ENCODE results near the gene SRC.

The SRC gene

DNA sequence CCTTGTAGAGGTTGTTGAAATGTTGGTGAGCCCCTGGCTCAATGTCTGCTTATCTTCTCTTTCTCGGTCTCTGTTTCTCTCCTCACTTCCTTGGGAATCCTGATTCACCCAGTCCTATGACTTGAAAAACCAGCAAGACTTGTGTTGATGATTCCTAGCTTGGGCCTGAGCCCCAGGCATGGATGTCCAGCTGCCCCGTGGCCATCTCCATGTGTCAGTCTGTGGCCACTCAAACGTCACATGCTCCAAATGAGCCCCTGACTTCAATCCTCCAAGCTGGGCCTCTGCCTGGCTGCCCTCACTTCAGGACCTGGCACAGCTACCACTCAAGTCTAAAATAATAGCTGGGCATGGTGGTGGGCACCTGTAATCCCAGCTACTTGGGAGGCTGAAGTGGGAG, 81.0 kb downstream of the SRC start:
- DNase-seq (ENCODE audit: low read depth in 2 of 2) = no peak

DNA sequence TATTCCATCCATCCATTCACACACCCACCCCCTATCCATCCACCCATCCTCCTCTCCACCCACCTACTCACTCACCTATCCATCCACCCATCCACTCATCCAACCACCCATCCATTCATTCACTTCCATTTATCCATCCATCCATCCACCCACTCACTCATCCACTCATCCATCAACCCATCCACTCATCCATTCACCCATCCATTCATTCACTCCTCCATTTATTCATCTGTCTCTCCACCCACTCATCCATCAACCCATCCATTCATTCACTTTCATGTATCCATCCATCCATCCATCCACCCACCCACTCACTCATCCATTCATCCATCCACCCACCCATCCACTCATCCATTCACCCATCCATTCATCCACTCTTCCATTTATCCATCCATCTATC, 84.1 kb downstream of the SRC start:
- no peak for DNase-seq (ENCODE audit: low read depth in 2 of 2)

DNA sequence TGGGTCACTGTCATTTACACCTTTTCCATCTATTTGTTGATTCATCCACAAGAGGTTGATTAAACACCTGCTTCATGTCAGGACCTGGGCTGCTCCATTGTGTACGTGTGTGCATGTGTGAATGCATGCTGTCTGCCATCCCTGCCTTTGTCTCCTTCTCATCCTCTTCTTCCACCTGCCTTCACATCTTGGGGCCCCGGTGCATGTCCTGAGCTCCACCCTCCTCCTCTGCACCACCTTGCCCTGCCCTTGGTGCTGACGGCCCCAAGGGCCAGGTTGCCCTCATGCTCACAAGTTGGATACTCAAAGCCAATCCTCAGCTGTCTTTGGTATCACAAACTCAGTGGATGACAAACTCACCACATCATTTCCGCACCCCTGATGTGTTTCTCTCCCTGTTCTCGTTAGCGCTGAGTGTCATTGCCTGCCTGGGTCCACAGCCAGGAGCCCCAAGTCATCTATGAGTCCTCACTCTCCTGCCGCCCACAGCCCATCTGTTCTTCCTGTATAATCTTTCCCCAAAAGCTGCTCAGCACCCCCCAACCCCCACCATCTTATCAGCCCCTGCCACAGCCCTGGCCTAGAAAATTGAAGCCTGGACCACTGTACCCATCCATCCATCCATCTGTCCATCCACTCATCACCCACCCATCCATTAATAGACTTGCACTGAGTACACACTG, 85.0 kb downstream of the SRC start:
- no peak for DNase-seq (ENCODE audit: low read depth in 2 of 2)

DNA sequence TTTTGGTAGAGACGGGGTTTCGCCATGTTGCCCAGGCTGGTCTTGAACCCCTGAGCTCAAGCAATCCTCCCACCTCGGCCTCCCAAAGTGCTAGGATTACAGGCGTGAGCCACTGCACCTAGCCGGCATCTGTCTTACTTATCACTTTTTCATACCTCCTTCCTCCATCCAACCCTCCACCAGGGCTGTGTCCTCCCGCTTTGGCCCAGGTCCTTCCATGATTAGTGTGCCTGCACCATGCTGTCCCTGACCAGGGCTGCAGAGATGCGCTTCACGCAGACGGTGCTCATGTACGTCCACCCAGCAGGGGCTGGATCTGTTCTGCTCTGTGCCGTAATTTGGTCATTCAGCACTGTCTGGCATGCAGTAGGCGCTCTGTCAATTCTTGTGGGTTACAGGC, 85.8 kb downstream of the SRC start:
- DNase-seq (ENCODE audit: low read depth in 2 of 2) = no peak

DNA sequence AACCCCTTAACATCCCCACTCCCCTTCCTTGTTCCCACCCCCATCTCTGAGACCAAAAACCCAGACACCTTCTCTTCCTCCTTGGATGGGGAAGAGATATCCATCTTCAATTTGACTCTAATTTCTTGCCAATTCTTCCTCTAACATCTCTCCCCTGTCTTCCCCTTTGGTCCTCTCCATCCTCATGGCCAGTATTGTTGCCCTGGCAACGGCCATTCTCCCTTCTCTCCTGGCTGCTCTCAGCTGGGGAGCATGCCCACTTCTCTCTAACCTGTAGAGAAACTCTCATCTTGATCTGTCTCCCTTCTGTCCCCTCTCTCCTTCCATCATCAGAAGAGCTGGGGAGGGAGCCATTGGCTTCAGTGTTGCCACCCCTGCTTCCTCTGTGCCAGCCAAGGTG, 86.7 kb downstream of the SRC start:
- no peak for DNase-seq (ENCODE audit: low read depth in 2 of 2)

DNA sequence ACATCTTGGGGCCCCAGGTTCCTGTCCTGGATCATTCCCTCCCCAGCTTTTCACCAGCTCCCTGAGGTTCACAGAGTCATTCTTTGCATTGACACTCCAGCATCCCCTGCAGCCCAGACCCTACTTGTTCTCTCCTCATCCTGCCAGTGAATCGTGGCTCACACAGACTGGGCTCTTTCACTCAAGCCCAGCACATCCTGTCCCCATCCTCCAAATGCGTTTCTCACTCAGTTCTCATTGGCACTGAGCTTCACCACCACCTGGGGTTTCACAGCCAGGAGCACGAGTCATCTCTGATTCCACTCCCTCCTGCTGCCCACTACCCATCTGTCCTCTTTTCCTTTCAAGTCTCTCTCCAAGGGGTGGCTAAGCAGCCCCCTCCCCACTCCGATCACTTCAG, 89.7 kb downstream of the SRC start:
- DNase-seq (ENCODE audit: low read depth in 2 of 2) = no peak

DNA sequence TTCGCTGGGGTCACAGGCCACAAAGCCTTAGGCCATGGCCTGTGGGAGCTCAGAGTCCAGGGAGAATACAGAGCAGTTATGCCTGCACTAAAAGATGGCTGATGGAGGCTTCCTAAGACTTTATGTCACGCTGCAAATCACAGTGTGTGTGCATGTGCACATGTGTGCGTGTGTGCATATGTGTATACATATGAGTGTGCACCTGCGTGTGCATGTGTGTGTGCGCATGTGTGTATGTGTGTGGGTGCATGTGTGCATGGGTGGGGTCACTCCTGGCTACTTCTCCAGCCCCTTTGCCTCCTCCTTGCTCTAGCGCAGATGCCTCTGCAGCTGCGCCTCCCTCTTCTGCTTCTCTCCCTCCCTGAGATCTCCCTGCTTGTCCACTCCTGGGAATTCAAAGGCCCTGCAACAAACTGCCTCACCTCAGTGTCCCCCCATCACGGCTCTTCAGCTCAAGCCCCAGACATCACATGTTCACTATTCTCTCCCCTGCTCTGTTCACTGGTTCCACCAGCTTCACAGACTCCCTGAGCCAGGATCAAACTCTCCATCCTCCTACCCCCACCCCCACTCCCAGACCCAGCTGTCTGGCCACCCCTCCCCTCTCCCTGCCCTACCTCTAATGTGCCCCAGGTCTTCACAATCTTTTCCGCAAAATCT, 90.7 kb downstream of the SRC start:
- no peak for DNase-seq (ENCODE audit: low read depth in 2 of 2)

DNA sequence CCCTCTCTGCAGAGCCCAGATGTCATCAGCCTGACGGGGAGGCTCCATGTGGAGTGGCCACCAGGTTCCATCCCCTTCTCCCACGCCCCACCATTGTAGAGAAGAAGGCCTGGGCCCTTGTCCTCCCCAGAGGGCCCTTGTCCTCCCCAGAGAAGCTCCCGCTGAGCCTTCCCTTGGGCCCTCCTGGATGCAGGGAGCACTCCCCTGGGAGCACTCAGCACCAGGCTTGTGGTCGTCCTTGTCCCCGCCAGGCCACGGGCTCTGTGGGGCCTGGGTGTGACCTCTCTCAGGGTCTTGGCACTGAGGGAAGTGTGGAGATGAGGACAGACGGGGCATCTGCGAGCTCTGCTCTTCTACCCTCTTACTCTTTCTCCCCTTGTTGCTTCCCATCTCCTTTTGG, 91.7 kb downstream of the SRC start:
- no peak for DNase-seq (ENCODE audit: low read depth in 2 of 2)

DNA sequence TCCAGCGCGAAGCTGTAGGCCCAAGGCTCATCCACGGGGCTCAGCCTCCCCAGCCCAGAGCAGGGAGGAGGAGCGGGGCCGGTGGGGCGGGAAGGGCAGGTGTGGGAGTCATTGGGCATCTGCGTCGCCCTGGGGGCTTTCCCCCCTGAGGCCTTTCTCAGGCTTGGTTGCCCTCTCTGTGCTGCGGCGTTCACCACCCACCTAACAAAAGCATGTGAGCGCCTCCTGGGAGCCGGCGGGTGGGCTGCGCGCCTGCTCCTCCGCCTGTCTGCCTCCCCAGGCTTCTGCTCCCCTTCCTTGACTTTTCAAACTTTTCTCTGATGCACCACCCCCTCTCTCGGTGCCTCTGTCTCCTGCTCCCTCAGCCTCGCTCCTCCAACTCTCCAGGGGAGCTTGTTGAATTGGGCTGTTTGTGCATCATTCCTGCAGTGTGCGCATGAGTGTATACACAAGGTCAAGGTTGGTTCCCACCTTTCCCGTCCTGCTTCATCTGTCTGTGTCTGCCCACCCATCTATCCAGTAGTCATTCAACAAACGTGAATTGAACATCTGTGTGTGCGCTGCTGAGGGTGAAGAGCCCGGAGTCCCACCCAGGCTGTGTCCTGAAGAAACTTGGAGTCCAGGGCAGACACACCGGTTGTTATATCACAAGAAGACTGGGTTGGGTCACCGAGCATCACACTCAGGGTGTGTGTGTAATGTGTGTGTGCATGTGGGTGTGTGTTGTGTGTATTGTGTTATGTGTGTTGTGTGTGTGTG, 92.7 kb downstream of the SRC start:
- DNase-seq (ENCODE audit: low read depth in 2 of 2) = no peak

DNA sequence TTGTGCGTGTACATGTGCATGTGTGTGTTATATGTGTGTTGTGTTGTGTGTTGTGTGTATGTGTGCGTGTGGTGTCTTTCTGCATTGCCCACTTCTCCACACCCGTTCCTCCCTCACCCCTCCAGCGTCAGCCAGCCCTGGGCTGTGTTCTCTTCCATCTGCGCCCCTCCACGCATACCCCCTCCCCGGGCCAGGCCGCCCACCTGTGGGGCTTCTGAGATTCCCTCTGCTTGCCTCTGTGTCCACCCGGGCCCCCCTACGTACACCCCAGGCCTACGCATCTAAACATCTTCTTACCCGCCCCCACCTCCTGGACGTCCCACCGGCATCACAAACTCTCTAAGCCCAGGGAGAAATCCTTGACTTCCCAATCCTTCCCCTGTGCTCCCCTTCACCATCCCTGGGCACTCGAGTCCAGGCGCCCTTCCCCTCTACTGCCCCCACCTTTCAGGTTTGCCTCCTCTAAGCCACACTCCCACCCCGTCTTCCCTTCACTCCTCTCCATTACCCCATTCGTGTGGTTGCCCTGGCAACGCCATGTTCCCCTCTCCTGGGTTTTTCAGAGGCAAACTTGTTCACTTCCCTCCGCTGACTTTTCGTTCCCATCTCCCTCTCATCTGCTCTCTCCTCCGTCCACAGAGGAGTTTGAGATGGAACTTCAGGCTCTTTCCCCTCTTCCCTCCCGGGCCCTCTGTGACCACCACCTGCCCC, 93.4 kb downstream of the SRC start:
- no peak for DNase-seq (ENCODE audit: low read depth in 2 of 2)

DNA sequence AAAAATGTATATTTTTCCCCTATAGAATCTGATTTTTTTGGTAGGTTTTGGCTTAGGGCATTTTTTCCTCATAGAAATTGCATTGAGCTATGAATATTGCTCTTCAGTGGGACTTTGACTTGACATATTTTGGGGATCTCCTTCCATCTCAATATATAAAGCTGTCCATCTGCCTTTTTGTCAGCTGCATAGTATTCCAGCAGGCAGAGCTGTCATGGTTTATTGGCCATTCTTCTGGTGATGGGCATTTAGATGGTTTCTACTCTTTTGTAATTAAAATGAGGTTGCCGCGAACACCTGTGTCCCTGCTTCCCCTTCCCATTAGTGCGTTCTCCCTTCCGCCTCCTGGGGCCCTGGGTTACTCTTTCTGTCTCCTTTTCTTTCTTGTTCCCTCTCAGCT, 95.1 kb downstream of the SRC start:
- DNase-seq (ENCODE audit: low read depth in 2 of 2) = no peak

DNA sequence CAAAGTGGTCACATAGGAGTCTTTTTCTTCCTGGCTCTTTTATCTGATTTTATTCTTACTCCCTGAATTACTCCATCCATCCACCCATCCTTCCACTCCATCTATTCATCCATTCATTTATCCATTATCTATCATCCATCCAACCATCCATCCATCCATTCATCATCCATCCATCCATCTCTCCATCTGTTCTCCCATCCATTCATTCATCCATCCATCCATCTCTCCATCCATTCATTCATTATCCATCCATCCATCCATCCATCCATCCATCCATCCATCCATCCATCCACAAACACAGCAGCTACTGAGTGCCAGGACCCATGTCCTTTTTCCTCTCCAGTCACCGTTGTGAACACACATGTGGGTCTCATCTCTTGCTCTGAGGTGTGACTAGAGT, 96.6 kb downstream of the SRC start:
- DNase-seq (ENCODE audit: low read depth in 2 of 2) = no peak

DNA sequence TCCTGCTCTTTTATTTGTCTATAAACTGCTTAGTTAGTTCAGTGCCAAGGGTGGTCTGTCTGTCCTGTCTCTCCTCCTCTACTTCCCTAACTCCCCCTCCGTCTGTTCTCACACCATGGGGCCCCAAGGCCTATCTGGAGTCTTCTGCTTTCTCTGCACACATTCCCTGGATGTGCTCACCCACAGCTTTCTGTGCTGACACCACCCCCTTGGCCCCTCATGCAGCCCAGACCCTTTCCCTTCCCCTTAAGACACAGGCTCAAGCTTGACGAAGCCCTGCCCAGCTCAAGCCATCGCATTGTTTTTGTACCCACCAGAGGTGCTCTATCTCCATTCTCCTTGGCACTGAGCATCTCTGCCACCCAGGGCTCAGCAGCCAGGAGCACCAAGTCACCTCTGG, 97.0 kb downstream of the SRC start:
- DNase-seq (ENCODE audit: low read depth in 2 of 2) = no peak

DNA sequence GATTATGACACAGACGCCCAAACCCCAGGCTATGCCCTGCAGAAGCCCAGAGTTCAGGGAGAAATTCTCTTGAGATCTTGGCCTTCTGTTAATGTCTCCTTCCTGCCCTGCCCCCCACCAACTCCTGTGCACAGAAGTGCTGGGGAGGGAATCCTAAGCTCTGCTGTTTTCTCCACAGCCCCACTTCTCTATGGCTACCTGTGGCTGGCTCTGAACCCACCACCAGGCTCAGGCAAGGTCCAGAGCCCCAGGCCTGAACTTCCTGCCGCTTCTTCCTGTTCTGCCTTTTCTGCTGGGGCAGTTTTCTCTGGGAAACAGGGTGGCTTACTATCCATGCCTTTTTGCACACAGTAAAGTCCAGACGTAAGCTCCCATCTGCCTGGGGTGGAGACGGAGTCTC, 97.7 kb downstream of the SRC start:
- no peak for DNase-seq (ENCODE audit: low read depth in 2 of 2)

DNA sequence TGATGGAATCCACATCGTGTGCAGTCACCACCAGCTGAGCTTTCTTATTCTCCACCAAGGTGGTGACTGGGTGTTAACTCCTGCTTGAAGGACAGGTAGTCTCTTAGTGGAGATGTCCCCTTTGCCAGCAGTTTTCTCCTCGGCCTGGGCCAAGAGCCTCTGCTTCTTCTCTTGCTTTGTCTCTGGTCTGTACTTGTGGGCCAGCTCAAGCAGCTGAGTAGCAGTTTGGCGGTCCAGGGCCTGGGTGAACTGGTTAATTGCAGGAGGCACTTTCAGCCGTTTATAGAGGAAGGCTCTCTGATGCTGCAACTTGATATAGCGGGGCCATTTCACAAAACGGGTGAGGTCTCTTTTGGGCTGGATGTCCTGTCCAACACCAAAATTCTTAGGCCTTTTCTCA, 99.1 kb downstream of the SRC start:
- no peak for DNase-seq (ENCODE audit: low read depth in 2 of 2)

DNA sequence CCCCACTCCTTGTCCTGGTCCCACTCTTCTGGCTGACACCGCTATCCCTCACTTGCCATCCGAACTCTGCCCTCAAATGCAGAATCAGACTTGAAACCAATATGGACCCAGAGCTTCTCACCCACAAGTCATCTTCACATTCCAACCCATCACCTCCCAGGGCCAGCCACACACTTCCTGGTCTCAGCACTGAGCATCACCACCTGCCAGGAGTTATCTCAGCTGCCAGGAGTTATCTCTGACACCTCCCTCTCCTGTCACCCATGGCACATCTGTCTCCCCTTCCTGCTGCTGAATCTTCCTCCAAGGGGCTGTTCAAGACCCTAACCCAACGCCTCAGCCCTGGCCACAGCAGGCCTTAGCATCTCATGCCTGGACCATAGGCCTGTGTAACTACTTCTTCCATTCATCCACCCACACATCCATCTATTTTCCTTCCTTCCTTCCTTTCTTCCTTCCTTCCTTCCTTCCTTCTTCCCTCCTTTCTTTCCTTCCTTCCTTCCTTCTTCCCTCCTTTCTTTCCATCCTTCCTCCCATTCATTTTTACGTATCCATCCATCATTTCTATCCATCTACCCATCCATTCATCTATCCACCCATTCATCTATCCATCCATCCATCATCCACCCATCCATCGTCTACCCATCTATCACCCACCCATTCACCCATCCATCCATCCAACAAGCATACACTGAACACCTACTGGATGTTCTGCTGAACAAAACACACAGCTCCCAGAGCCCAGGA, 100.5 kb downstream of the SRC start:
- DNase-seq (ENCODE audit: low read depth in 2 of 2) = no peak

DNA sequence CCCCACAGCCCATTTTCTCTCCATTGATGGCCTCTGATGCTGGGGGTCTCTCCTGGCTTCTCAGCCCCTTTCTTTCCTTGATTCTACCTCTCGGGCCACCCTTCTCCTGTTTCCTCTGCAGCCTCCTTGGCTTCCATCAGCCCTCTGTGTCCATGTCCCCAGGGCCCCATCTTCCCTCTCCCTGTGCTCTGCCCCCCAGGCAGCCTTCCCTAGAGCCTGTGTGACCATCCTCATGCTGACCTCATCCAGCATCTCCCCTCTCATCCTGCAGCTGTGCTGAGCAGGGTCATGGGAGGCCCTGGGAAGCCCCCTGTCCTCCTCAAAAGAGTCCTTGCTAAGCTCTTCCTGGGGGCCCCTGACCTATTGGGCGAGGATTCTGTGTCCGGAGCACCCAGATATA, 101.7 kb downstream of the SRC start:
- DNase-seq (ENCODE audit: low read depth in 2 of 2) = no peak

DNA sequence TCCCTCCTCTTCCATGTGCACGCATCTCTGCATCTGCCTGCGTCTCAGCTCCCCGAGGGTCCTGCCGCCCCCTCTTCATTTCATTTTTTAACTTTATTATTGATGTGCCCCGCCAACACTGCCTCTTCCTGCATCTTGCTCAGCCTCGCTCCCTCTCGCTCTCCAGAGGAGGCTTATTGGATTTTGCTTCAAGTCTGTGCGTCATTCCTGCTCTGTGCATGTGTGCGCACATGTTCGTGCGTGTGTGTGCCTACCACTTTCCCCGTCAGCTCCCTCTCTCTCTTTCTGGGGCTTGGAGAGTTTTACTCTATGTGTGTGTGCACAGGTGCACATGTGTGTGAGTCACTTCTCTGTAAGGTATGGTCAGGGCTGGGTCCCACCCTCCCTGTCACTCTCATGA, 103.3 kb downstream of the SRC start:
- DNase-seq (ENCODE audit: low read depth in 2 of 2) = no peak

DNA sequence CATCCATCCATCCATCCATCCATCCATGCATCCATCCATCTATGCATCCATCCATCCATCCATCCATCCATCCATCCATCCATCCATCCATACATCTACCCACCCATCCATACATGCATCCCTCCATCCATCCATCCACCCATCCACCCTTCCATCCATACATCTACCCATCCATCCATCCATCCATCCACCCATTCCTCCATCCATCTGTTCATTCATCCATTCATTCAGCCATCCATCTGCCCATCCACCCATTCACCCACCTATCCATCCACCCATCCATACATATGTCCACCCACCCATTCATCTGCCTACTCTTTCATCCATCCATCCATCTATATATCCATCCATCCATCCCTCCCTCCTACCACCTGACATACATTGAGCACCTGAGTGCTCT, 104.4 kb downstream of the SRC start:
- DNase-seq (ENCODE audit: low read depth in 2 of 2) = no peak

DNA sequence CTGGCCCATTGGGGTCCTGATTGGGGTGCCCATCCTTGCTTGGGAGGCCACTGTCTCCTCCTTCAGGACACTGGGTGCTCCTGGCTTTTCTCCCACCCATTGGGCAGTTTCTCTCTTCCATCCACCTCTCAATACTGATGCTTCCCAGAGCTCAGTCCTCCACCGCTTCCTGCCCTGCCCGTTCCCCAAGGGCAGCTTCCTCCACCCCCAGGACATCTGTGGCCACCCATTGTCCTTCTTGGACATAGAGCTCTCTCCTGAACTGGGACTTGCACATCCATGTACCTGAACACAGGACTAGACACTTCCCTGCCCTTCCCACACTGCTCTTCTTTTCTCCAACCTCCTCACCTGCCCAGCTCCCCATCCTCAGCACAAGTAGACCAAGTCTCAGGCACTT, 105.7 kb downstream of the SRC start:
- DNase-seq (ENCODE audit: low read depth in 2 of 2) = no peak

DNA sequence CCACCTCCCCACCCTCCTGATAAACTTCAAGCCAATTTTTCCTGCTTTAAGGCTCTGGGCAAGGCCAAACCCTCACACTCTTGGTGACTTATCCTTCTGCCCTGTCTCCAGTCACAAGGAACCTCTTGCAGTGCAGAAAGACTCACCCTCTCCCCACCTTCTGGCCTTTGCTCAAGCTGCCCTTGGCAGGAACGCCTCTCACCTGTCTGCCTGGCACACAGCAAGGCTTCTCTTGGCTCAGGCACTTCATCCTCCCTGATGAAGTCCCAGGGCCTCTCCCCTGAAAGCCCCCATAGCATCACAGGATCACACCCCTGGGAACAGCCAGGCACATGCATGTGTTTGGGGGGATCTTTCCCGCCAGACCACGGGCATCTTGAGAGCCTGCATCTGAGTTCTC, 106.3 kb downstream of the SRC start:
- DNase-seq (ENCODE audit: low read depth in 2 of 2) = no peak

DNA sequence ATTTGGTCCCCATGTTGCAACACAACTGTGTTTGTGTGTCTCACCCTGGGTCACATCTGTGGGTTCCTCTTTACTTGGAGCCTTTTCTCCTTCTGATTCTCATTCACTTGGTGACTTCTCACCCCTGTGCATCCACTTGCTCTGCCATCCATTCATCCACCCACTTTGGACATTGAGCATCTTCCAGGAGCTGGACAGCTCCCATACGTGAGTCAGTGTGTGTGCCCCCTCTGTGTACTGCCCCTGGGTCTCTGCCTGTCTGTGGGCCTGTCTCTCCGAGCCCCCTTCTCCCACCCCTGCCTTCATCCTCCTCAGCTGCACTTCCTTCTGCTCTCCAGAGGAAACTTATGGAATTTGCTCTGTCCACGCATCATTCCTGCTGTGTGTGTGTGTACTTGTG, 107.3 kb downstream of the SRC start:
- no peak for DNase-seq (ENCODE audit: low read depth in 2 of 2)
